HG02970 (cell line): ENCODE results near the gene ZIC2.
"Not testable (repeated sequence)": the region's sequence is repeated elsewhere in the genome, so short reads cannot be mapped to it uniquely, and the experiment has no call there.

Experiments
- ATAC-seq: cut with Tn5 transposase; IDR thresholded peaks from one replicate; pipeline ENCODE4 v1.9.1; 2021; ENCODE audit warnings: mild to moderate bottlenecking, moderate library complexity, moderate number of reproducible peaks; ENCODE audit not compliant: unreplicated experiment, low FRiP score

ZIC2 gene

GRCh38 chr13:99995589-99996380, 14.2 kb downstream of the ZIC2 start:
- no peak for ATAC-seq

- no peak for ATAC-seq
Measured at GRCh38 chr13:99996381-99996973, 14.9 kb downstream of the ZIC2 start.

- ATAC-seq, result no peak
Measured at GRCh38 chr13:99997702-99998214, 16.2 kb downstream of the ZIC2 start.

- ATAC-seq, result no peak
Measured at GRCh38 chr13:99998261-99998660, 16.7 kb downstream of the ZIC2 start.

GRCh38 chr13:100014621-100015020, 33.0 kb downstream of the ZIC2 start:
- ATAC-seq, result no peak

- ATAC-seq, result no peak
Measured at GRCh38 chr13:100019780-100020356, 38.3 kb downstream of the ZIC2 start.

GRCh38 chr13:100022798-100023197, 41.2 kb downstream of the ZIC2 start:
- ATAC-seq, result no peak

- ATAC-seq, result no peak
Measured at GRCh38 chr13:100024023-100024422, 42.4 kb downstream of the ZIC2 start.

GRCh38 chr13:100029933-100030332, 48.3 kb downstream of the ZIC2 start:
- ATAC-seq, result no peak

GRCh38 chr13:100032642-100033041, 51.1 kb downstream of the ZIC2 start:
- not testable (repeated sequence) for ATAC-seq

- ATAC-seq, result no peak
Measured at GRCh38 chr13:100035936-100036335, 54.4 kb downstream of the ZIC2 start.
